Measurements from ENCODE around the gene CLIC5. TPM values are rescaled to one million over a fixed set of nuclear protein-coding genes. Genes with fewer than 3 reads are reported as not detected.

Gene CLIC5
- total RNA-seq, 2 donors from 2014 or later: 1.6 to 3.3 TPM

- TF ChIP-seq CTCF (IDR thresholded peaks at IDR 0.05): no peak
- TF ChIP-seq POLR2A (IDR thresholded peaks at IDR 0.05): no peak
- intact Hi-C loops (cut with DNase I): no loop called here
- no peak for ATAC-seq
- no peaks in the 10 kb centered on the region for H3K27me3 ChIP-seq
- no peaks in the 10 kb centered on the region for H3K9me3 ChIP-seq
- no peaks in the 10 kb centered on the region for H3K36me3 ChIP-seq (replicated peaks in 1 of 2; ENCODE audit: insufficient read depth in 1 of 2, low read depth in 2 of 2)
- no peaks in the 10 kb centered on the region for H3K4me1 ChIP-seq
- WGBS, 2 donors: 72 to 77% methylated on average over 7 of the region's 7 CpGs
- no peak for DNase-seq
- H3K4me3 ChIP-seq: no peak overlapping the region
- no peak overlapping the region for H3K27ac ChIP-seq
These were observed 81.8 kb downstream of the CLIC5 start for GRCh38 chr6:45933855-45934254.

DNA sequence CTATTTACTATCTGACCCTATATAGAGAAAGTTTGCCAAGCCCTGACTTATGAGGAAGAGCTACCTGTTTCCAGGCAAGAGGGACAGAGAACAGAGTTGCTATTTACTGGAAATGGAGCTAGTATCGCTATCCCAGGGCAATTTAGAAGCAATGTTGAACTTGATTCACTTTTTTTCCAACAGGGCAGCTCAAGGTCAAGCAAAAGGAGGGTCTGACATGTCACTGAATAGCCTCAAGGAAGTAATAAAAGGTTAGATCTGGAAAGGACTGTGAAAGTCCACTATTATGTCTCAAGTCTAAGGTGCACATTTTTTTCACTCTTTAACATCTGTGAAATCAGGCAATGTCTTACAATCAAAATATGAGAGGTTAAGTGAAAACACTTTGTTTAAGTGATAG lies 84.4 kb downstream of the CLIC5 start:
- Histone ChIP-seq H3K4me3 (no peak overlapping the region), H3K36me3 (replicated peaks in 1 of 2; ENCODE audit: insufficient read depth in 1 of 2, low read depth in 2 of 2) (no peaks in the 10 kb centered on the region), H3K27me3 (no peaks in the 10 kb centered on the region), H3K9me3 (no peaks in the 10 kb centered on the region), H3K27ac (no peak overlapping the region), H3K4me1 (no peaks in the 10 kb centered on the region)
- intact Hi-C loops (cut with DNase I): no loop called here
- TF ChIP-seq POLR2A (IDR thresholded peaks at IDR 0.05) (no peak), CTCF (IDR thresholded peaks at IDR 0.05) (no peak)
- 75 to 78% methylated on average over 1 of the region's 1 CpG for WGBS, 2 donors
- ATAC-seq (no peak), DNase-seq (no peak)

DNA sequence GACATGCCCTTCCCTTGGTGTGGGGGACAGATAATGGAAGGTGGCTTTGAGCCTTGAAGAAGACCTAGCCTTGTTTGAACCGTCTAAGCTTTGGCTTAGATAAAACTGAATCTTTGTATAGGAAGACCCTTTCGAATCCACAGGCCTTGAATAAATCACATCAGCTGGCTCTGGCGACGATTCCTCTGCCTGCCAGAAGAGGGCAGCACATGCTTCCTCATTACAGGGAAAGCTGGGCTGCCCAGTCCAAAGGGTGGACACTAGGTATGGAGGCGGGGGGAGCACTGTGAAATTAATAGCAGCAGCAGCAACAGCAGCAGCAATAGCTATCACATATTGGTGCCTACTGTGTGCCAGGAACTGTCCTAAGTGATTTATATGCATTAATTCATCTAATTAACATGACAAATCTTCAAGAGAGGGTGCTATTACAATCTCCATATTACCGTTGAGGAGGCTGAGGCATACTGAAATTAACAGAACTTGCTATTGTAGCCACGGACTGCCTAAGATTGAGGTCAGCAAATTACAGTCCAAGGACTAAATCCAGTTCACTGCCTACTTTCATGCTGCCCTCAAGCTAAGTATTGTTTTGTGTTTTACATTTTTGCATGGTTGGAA lies 85.1 kb downstream of the CLIC5 start:
- TF ChIP-seq POLR2A (IDR thresholded peaks at IDR 0.05) (no peak), CTCF (IDR thresholded peaks at IDR 0.05) (peak; percentile 83 to 95 (median 90))
- peak; percentile 78 for ATAC-seq
- no peaks in the 10 kb centered on the region for H3K9me3 ChIP-seq
- DNase-seq: peak; percentile 67 to 79 (median 72)
- H3K27me3 ChIP-seq: no peaks in the 10 kb centered on the region
- no peaks in the 10 kb centered on the region for H3K36me3 ChIP-seq (replicated peaks in 1 of 2; ENCODE audit: insufficient read depth in 1 of 2, low read depth in 2 of 2)
- 9 to 12% methylated on average over 7 of the region's 7 CpGs for WGBS, 2 donors
- H3K4me1 ChIP-seq: no peaks in the 10 kb centered on the region
- intact Hi-C loops (cut with DNase I): no loop called here
- H3K27ac ChIP-seq: no peak overlapping the region
- no peak overlapping the region for H3K4me3 ChIP-seq

DNA sequence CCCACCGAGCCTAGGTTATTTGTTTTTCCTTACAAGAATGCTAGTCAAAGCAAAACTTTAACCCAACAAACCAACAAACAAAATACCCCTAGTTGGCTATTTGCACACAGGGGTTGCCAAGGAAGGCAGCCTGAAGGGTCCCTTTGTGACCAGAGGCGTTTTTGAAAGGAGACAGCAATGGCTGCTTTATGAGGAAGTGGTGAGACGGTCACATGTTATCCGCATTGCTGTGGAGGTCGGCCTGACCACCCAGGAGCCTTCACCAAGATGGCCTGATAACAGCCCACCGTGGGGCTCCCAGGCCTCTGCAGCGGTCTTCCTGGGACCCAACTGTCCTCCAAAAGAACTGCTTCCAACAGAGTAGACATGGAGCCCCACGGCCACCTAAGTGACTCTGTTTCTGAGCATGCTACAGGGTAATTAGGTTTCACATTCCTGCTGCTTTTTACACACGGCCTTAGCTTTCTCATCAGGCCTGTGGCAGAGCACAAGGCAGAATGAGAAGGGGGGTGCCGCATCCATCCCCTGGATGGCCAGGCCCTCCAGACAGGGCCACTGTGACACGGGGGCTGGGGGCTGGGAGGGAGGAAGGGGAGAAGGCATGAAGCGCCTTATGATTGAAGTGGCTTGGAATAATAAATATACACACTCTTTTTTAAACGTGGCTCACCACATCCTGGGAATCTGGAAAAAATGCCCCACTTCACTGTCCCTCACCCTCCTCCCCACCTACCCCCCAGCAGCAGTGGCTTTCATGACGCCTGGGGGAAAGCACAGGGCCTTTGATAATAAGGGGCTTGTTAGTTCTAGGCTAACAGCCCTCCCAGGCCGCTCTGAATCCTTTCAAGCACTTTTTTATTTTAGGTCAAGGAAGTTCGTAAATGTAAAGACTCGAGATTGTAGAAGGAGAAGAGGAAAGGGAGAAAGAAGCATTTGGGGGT lies 86.0 kb downstream of the CLIC5 start:
- TF ChIP-seq CTCF (IDR thresholded peaks at IDR 0.05) (no peak), POLR2A (IDR thresholded peaks at IDR 0.05) (no peak)
- Histone ChIP-seq H3K36me3 (replicated peaks in 1 of 2; ENCODE audit: insufficient read depth in 1 of 2, low read depth in 2 of 2) (no peaks in the 10 kb centered on the region), H3K27ac (no peak overlapping the region), H3K4me1 (no peaks in the 10 kb centered on the region), H3K4me3 (no peak overlapping the region), H3K27me3 (no peaks in the 10 kb centered on the region), H3K9me3 (no peaks in the 10 kb centered on the region)
- 54% methylated on average over 16 to 17 of the region's 17 CpGs for WGBS, 2 donors
- ATAC-seq (no peak), DNase-seq (no peak)
- intact Hi-C loops (cut with DNase I): no loop called here
